Spleen (tissue), 13 donors: ENCODE measurements around the gene CRTC3. TPM values are rescaled to one million over a fixed set of nuclear protein-coding genes. Genes with fewer than 3 reads are reported as not detected.
A peak's percentile ranks its signal among the peaks of the same experiment; 100 is the strongest.

ENCODE experiments used
- DNase-seq: peaks from one replicate; pipeline ENCODE4 v3.0.0-alpha.2; 2020
- H3K27ac ChIP-seq, 8 donors: fragments of 200-600 bp; sonication (generic) in 7 of 8; 1 replicate in 4 of 8; 2 replicates in 4 of 8; pipeline versions ENCODE4 v1.5.0 to v1.8.0; 2016 to 2021; ENCODE audit warnings: inconsistent platforms in 4 of 8, mild to moderate bottlenecking in 4 of 8, moderate library complexity in 1 of 8
- H3K27me3 ChIP-seq, 7 donors: fragments of 200-600 bp; sonication (generic) in 6 of 7; replicated peaks in 1 of 7; 1 replicate in 4 of 7; 2 replicates in 3 of 7; pipeline versions ENCODE4 v1.5.0 to v1.8.0; 2016 to 2021; ENCODE audit warnings: inconsistent platforms in 3 of 7, mild to moderate bottlenecking in 1 of 7
- H3K36me3 ChIP-seq, 6 donors: fragments of 200-600 bp; sonication (generic) in 5 of 6; 1 replicate in 4 of 6; 2 replicates in 2 of 6; pipeline versions ENCODE4 v1.5.0 to v1.8.0; 2016 to 2021; ENCODE audit warnings: inconsistent platforms in 2 of 6
- H3K4me1 ChIP-seq, 6 donors: fragments of 200-600 bp; sonication (generic) in 5 of 6; 1 replicate in 3 of 6; 2 replicates in 3 of 6; pipeline versions ENCODE4 v1.5.0 to v1.8.0; 2016 to 2021; ENCODE audit warnings: inconsistent platforms in 3 of 6
- H3K4me3 ChIP-seq, 8 donors: fragments of 200-600 bp; sonication (generic) in 7 of 8; 1 replicate in 4 of 8; 2 replicates in 4 of 8; pipeline versions ENCODE4 v1.5.0 to v1.8.0; 2016 to 2021; ENCODE audit warnings: inconsistent platforms in 4 of 8, mild to moderate bottlenecking in 4 of 8, moderate library complexity in 2 of 8
- H3K9me3 ChIP-seq, 8 donors: fragments of 200-600 bp; sonication (generic) in 7 of 8; 1 replicate in 4 of 8; 2 replicates in 4 of 8; pipeline versions ENCODE4 v1.5.0 to v1.8.0; 2016 to 2021; ENCODE audit warnings: inconsistent platforms in 4 of 8
- CTCF ChIP-seq, 11 experiments: fragments of 200-600 bp in 7 of 11; fragments of 450-650 bp in 4 of 11; sonication (generic) in 4 of 11; IDR thresholded peaks in 8 of 11; conservative IDR thresholded peaks in 3 of 11; 1 replicate in 7 of 11; 2 replicates in 4 of 11; pipeline versions ENCODE4 v1.4.0 to v1.8.0; 2016 to 2021; ENCODE audit warnings: antibody characterized with exemption in 11 of 11, inconsistent platforms in 4 of 11, mild to moderate bottlenecking in 1 of 11
- POLR2A ChIP-seq, 3 donors: fragments of 450-650 bp; IDR thresholded peaks; one replicate each; pipeline ENCODE4 v1.5.1; 2017; ENCODE audit warnings: antibody characterized with exemption in 3 of 3, mild to moderate bottlenecking in 1 of 3
- POLR2AphosphoS5 ChIP-seq, 3 donors: sonication (generic); formaldehyde crosslinking; IDR thresholded peaks; one replicate each; pipeline ENCODE4 v1.5.1; 2017; ENCODE audit warnings: antibody characterized with exemption in 3 of 3
- WGBS, 5 donors: extraction: QIAGEN DNeasy Blood & Tissue Kit in 3 of 5; methylation state at CpG; one replicate each; pipeline versions ENCODE4 v1.1.5 to v1.1.7; 2013 to 2018; 5-methylcytosine and 5-hydroxymethylcytosine counted together
- intact Hi-C: fragments of 100-400 bp; cut with DNase I; formaldehyde crosslinking; loops from one replicate; pipeline ENCODE4 v1.15.0; 2023; ENCODE audit warnings: low total_unique reads
- long read RNA-seq, 2 donors: transcript quantifications; one replicate each; lab custom pipeline, GENCODE V29; 2026
- polyA plus RNA-seq, 3 donors: library from polyadenylated mRNA; stranded (reverse); fragments of 200-250 nt; gene quantifications; one replicate each; pipeline ENCODE4 v1.2.1, GENCODE V29; 2013
- total RNA-seq, 7 donors: library from RNA; depleted of rRNA in 3 of 7; stranded (reverse); fragments of >200 nt in 3 of 7; fragmentation: NEBNext Ultra II Directional in 4 of 7; extraction: Animal tissue kit (Norgen Biotek cat#: 25700) in 4 of 7; gene quantifications; one replicate each; pipeline versions ENCODE4 v1.1.0 to v1.2.1, GENCODE V29; 2016 to 2021
- donor health status: healthy with polysubstance abuse.
- donor health status: DM: no; HTN: no; CAD: no; lungs with moderate emphysema.
- donor health status: DM: no; HTN: no; CAD: no.
- donor health status: Bipolar disorder and iron deficiency.
- donor health status: healthy.
- donor health status: DM: no; HTN: no; CAD: no.
- donor health status: DM: yes; HTN: yes; CAD: no.

CRTC3 gene
- total RNA-seq = 10 to 100 TPM; 34.8 to 51.2 (median 46.2) TPM
- 10 to 100 TPM in 1 of 3 donors, 1 to 10 TPM in 2; 7.7 to 11.6 (median 8.5) TPM for polyA plus RNA-seq
- long read RNA-seq, donor 1, full-length matches to known transcripts = 3 of 3 reads
- long read RNA-seq, donor 1, partial matches to known transcripts = 0 of 3 reads
- long read RNA-seq, donor 1, other reads (novel, unspliced or antisense) = 0 of 3 reads
- long read RNA-seq, donor 2, partial matches to known transcripts = 0 of 1 reads
- long read RNA-seq, donor 2, other reads (novel, unspliced or antisense) = 0 of 1 reads

- peak; percentile 91 for DNase-seq
- Histone ChIP-seq H3K4me3 (peak within 1 kb of the TSS; percentile 58 to 90 (median 66)), H3K4me1 (peaks cover 15 to 53% (median 34%) of the 10 kb centered on the region in 6 donors), H3K27me3 (no peaks in the 10 kb centered on the region), H3K27ac (peak within 1 kb of the TSS; percentile 77 to 97 (median 91)), H3K9me3 (no peaks in the 10 kb centered on the region), H3K36me3 (no peaks in the 10 kb centered on the region)
- intact Hi-C loops = no loop called here
- TF ChIP-seq POLR2A (IDR thresholded peaks at IDR 0.05) (peak in 1 of 3 donors; percentile 17), POLR2AphosphoS5 (IDR thresholded peaks at IDR 0.05) (peak; percentile 49 to 80 (median 72)), CTCF (IDR thresholded peaks at IDR 0.05 in 8 of 11, conservative IDR thresholded peaks at IDR 0.05 in 3 of 11) (no peak)
- WGBS, 5 donors = 1 to 4% (median 2%) methylated on average over 26 to 104 of the region's 104 CpGs
These were observed at the start of gene CRTC3 for GRCh38 chr15:90529371-90530249. Gene CRTC3 (plus strand): TSS chr15:90529923. CDS start chr15:90530072, 149 bp downstream.

GRCh38 chr15:90481023-90481422 is 48.7 kb upstream of the CRTC3 start:
- intact Hi-C loops = no loop called here
- Histone ChIP-seq H3K4me1 (peaks cover 0 to 50% (median 33%) of the 10 kb centered on the region in 6 donors), H3K4me3 (no peak overlapping the region), H3K9me3 (no peaks in the 10 kb centered on the region), H3K27me3 (no peaks in the 10 kb centered on the region), H3K27ac (peak overlapping the region in 4 of 8 donors; percentile 1 to 31 (median 15)), H3K36me3 (peaks cover 5 to 100% (median 82%) of the 10 kb centered on the region in 6 donors)
- TF ChIP-seq POLR2AphosphoS5 (IDR thresholded peaks at IDR 0.05) (peak in 1 of 3 donors; percentile 31), POLR2A (IDR thresholded peaks at IDR 0.05) (no peak)
- 33 to 59% (median 43%) methylated on average over 3 of the region's 3 CpGs for WGBS, 5 donors
- DNase-seq = no peak

GRCh38 chr15:90482124-90483011 is 47.4 kb upstream of the CRTC3 start:
- intact Hi-C loops = loop anchor here (2.0 kb wide), 1 partner anchor 162 kb away; no protein-coding TSS in a partner anchor
- 63 to 72% (median 67%) methylated on average over 7 of the region's 7 CpGs for WGBS, 5 donors
- peak overlapping the region in 2 of 8 donors; percentile 1 to 31 for H3K27ac ChIP-seq
- no peak overlapping the region for H3K4me3 ChIP-seq
- H3K4me1 ChIP-seq = peaks cover 0 to 50% (median 33%) of the 10 kb centered on the region in 6 donors
- no peaks in the 10 kb centered on the region for H3K9me3 ChIP-seq
- no peak for TF ChIP-seq POLR2AphosphoS5 (IDR thresholded peaks at IDR 0.05)
- TF ChIP-seq POLR2A (IDR thresholded peaks at IDR 0.05) = no peak
- TF ChIP-seq CTCF (IDR thresholded peaks at IDR 0.05 in 8 of 11, conservative IDR thresholded peaks at IDR 0.05 in 3 of 11) = peak in 10 of 11 experiments; percentile 33 to 82 (median 74)
- H3K36me3 ChIP-seq = peaks cover 8 to 100% (median 82%) of the 10 kb centered on the region in 6 donors
- DNase-seq = no peak
- H3K27me3 ChIP-seq = no peaks in the 10 kb centered on the region

GRCh38 chr15:90483012-90483307 is 46.8 kb upstream of the CRTC3 start:
- Histone ChIP-seq H3K27ac (no peak overlapping the region), H3K4me3 (no peak overlapping the region), H3K36me3 (peaks cover 8 to 100% (median 82%) of the 10 kb centered on the region in 6 donors), H3K4me1 (peaks cover 0 to 48% (median 31%) of the 10 kb centered on the region in 6 donors), H3K27me3 (no peaks in the 10 kb centered on the region), H3K9me3 (no peaks in the 10 kb centered on the region)
- WGBS, 5 donors = 40 to 89% (median 54%) methylated on average over 1 of the region's 1 CpG
- intact Hi-C loops = loop anchor here (2.0 kb wide), 1 partner anchor 162 kb away; no protein-coding TSS in a partner anchor
- TF ChIP-seq CTCF (IDR thresholded peaks at IDR 0.05 in 8 of 11, conservative IDR thresholded peaks at IDR 0.05 in 3 of 11) = no peak
- no peak for TF ChIP-seq POLR2A (IDR thresholded peaks at IDR 0.05)
- no peak for TF ChIP-seq POLR2AphosphoS5 (IDR thresholded peaks at IDR 0.05)
- no peak for DNase-seq
